GM21786 (cell line): ENCODE data around the gene GIMAP2.
A peak's percentile ranks its signal among the peaks of the same experiment; 100 is the strongest.

ENCODE experiments used
- ATAC-seq: cut with Tn5 transposase; IDR thresholded peaks from one replicate; pipeline ENCODE4 v1.9.1; 2021; ENCODE audit not compliant: unreplicated experiment

The GIMAP2 gene

GRCh38 chr7:150732786-150733481, 47.4 kb downstream of the GIMAP2 start:
- no peak for ATAC-seq

GRCh38 chr7:150733482-150734095, 48.1 kb downstream of the GIMAP2 start:
- ATAC-seq = no peak

- ATAC-seq = no peak
Observed at GRCh38 chr7:150734254-150734653, 48.7 kb downstream of the GIMAP2 start.

GRCh38 chr7:150735596-150736358, 50.3 kb downstream of the GIMAP2 start:
- ATAC-seq = no peak

GRCh38 chr7:150736864-150737263, 51.4 kb downstream of the GIMAP2 start:
- ATAC-seq = peak; percentile 17

- peak; percentile 71 for ATAC-seq
Observed at GRCh38 chr7:150737265-150738055, 52.0 kb downstream of the GIMAP2 start, which contains the start of gene GIMAP5. Gene GIMAP5 (plus strand): TSS chr7:150737418. CDS start chr7:150740885, 3,467 bp downstream.

GRCh38 chr7:150738092-150738491, 52.6 kb downstream of the GIMAP2 start:
- ATAC-seq = no peak

- ATAC-seq = no peak
Observed at GRCh38 chr7:150738591-150739001, 53.1 kb downstream of the GIMAP2 start.

GRCh38 chr7:150739033-150739432, 53.5 kb downstream of the GIMAP2 start:
- ATAC-seq = no peak

GRCh38 chr7:150740053-150740452, 54.5 kb downstream of the GIMAP2 start:
- no peak for ATAC-seq

- ATAC-seq = no peak
Observed at GRCh38 chr7:150742286-150742968, 56.9 kb downstream of the GIMAP2 start.
